Measurements from ENCODE around the gene GFOD2.
A peak's percentile ranks its signal among the peaks of the same experiment; 100 is the strongest.

The GFOD2 gene

DNA sequence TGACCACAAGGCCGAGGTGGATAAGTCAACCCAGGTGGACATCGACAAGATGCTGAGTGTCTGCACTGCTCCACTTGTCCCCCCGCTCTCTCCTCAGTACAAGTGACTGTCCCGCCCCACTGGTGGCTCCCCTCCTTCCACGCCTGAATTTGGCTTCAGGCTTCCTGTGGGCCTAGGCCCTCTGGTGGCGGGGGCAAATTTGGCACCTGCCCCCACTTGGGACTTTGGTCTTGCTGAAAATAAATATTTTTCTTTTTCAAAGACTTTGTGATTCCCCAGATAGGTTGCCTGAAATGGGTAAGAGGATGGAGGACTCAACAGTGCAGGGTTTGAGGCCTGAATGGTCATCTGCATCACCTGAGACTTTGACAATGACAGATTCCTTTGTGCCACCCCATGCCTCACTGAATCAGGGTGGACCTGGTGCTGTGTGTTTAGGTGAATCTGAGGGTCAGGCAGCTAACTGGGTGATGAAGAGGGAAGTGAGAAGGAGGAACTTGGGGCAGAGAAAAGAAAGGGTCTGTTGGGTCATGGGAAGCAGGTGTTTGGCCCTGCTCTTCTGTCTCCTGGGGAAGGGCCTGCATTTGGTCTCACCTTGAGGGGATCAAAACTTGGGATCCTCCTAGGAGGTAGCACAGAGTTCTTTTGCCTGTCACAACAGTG lies 50.5 kb downstream of the GFOD2 start:
- DNase-seq, result no peak

DNA sequence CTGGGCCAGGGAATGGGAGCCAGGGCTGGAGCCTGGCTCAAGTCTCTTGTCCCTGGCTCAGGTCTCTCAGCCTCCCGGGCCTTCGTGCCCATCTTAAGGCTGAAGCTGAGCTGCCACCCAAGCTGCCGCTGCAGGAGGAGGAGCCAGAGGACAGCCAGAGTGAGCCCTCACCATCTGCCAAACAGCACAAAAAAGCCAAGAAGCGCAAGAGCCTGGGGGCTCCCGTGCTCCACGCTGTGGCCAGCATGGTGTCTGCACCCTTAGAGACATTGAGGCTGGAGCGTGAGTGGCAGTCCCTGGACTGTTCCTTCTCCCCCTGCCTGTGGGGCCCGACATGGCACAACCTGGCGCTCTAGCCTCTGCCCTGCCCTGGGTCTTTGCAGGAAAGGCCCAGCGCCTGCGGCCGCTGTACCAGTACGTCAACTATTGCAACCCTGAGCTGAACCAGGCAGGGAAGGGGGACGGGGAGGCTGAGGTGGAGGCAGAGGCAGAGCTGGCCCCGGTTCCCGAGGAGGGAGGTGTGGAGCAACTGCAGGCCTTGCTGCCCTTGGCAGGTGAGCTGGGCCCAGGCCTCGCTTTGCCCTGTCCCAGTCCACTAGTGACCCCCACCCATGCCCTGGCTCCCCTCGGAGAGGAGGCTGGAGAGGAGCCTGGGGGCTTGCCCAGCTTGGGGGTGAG lies 51.2 kb downstream of the GFOD2 start:
- peak; percentile 63 for DNase-seq

DNA sequence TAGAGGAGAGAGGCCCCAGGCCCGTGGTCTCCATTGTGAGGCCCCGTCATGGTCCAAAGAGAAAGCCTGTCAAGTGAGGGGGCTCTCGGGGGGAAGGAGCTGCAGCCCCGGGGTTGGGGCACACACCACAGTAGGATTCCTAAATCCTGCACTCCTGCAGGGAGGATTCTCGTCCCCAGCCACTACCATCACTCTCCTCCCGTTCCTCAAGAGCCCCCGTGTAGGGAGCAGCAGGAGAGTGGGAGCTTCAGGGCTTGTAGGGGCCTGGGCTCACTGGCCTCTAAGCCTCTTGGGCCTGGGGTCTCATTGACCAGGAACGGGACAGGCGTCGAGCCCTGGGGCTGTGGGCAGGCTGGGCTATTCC lies 51.7 kb downstream of the GFOD2 start:
- DNase-seq, result no peak

DNA sequence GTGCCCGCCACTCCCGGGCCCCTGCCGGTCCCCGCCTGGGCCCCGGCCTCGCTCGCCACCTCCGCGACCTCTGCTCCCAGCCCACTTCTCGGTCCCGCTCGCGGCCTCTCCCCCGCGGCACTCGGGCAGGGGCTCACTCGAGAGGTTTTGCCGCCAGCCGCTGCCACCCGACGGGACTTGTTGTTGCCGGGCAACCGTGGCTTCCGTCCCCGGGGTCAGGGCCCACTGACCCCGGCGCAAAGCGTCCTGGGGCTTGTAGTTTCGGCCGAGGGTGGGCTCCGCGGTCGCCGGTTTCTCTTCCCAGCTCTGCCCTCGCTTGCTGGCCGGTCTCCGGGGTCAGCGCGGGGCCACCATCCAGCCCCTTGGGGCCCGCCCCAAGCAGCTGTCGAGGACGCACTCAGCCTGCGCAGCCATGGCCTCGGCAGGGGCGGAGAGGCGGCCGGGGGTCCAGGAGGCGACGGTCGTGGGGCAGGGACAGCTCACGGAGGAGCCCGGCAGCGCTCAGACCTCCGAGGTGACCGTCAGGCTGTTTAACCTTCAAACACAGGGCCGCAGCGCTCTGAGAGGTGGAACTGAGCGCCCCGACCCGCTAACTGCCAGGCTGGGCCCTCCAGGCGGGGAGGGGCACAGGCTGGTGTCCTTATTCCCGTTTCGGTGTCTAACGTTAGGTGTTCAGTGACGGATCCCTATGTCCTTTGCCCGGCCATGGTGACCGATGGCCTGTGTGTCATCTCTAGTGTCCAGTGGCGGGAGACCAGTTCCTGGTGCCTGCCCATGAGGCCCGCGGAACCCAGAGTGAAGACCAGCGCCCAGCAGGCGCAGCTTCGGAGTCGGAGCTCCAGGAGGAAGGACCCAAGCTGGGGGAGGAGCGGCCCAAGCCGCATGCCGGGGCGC lies 52.3 kb downstream of the GFOD2 start, which contains the start of the genes C16orf86 and ENKD1:
C16orf86 (plus strand) TSS at position 256 of the 894 bp plus-strand sequence; CDS start at position 413, 157 bp downstream.
ENKD1 (minus strand) TSS at position 192 of the 894 bp plus-strand sequence. CDS start 308 bp downstream, outside the sequence.
- peak; percentile 39 for DNase-seq

DNA sequence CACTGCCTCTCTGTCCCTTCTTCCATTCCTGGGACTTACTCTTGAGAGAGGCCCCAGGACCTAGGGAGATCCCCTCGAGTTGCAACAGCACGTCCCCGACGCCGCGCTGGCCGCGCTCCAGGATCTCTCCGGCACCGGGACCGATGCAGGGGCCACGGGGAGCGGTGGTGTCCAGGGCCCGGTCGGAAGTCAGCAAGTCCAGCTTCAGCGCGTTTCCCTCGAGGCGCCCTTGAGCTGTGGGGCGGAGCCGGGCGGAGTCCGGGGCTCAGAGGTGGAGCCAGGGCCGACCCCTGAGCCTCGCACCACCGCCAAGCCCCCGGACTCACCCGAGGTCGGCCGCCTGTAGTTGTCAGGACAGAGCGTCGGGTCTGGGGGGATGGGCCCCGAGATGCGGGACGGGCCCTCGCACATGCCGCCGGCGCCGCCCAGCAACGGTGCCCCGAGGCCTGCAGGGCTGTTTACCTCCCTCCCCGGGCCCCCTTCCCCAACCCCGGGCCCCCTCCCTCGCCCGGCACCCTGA lies 53.0 kb downstream of the GFOD2 start:
- DNase-seq, result no peak

DNA sequence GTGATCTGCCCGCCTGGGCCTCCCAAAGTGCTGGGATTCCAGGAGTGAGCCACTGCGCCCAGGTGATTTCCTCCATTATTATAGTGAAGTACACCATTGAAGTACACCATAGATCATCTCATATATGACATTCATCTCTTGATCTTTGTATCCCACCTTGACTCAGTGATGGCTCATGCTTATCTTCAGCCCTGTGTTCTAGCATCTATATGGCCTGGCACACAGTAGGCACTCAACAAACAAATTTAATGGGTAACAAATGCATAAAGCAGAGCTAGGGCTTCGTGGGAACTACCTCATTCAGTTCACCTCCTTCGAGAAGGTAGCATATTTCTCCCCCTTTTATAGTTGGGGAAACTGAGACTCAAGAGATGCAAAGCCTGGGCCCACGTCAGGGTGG lies 53.5 kb downstream of the GFOD2 start:
- DNase-seq, result no peak

DNA sequence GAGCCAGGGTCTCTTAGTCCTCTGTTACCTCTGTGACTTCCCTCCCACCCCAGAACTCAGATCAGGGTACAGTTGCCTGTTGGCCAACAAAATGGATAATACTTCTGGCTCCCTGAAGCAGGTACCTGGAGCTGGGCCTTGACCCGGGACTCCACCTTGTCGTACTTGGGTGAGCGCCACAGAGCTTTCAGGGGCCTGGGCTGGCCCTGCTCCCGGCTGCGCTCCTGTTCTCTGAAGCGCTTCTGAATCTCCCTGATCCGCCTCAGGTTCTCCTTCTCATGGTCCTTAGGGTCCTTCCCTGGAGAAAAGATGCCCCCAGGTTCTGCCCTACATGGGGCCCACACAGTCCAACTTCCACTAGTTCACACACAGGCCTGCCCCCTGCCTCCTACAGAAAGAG lies 54.2 kb downstream of the GFOD2 start:
- DNase-seq, result no peak

DNA sequence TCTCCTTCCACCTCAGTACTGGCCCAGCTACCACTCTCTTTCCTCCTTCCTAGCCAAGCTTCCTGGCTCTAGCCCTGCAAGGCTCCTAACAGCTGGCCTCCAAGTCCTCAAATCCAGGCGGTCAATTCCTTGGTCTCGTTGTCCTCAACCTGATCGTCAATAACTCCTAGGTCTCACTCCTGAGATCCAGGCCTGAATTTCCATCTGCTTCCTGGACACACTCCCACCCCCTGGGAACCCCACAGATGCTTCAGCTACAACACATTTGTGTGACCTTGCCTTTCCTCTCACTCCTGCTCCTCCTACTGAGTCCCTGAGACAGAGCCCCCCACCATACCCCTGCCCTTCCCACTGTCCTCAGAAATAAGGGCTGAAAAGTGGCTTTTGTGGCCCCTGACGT lies 54.9 kb downstream of the GFOD2 start:
- DNase-seq, result no peak

DNA sequence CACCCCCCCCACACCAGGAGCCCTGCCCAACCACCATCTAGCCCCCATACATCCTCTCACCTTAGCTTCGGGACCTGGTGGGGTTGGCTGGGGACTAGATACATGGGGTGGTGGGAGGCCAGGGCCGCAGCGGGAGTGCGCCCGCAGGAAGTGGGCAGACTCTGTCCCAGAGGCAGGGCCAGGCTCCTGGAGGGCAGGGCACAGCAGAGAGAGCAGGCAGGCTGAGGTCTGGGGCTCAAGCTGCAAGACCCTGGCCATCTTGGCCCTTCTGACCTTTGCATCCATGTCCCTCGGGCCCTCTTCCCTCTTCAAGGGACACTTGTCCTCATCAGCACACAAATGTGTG lies 55.3 kb downstream of the GFOD2 start:
- no peak for DNase-seq

DNA sequence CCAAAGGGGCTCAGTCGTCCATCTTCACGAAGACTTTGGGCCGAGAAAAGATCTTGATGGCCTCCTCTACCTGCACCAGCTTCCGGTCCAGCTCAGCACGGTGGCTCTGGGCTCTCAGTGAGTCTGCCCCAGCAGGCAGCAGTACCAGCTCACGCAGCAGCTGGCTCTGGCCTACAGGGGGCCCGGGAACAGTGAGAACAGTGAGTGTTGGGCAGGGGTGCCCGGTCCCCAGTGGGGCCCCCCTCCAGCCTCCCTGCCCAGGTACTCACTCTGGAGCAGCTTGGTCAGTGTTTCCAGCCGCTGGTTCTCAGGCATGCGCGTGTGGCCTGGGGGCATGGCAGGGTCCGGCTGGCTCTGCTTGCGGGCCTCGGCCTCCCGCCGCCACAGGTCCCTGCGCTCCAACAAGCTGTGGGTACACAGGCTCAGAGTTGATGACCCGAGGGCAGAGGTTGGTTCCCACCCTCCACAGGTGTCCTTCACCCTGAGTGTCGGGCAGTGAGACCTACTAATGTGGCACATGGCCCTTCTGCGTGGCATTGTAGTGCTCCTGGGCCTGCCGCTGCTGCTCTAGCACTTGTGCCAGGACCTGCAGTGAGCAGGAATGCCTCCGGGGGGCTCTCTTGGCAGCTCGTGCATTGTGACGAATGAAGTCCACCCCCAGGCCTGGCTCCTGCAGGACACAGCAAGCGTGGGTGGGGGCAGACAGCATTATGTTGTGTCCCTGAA lies 55.8 kb downstream of the GFOD2 start:
- no peak for DNase-seq

DNA sequence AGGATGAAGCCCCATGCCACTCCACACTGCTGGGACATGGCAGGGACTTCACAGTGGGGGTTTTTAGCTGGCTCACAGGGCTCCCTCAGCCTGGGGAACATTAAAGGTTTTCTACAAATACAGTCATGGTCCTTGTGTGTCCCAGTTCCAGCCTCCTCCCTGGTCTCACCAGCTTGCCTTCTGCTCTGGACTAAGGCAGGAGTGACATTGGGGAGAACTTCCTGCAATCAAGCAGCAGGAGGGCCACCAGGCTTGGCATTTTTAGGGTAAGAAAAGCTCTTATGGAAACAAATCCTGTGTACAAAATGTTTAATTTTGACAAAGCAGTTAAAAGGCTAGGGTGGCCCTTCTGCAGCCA lies 56.5 kb downstream of the GFOD2 start:
- no peak for DNase-seq

DNA sequence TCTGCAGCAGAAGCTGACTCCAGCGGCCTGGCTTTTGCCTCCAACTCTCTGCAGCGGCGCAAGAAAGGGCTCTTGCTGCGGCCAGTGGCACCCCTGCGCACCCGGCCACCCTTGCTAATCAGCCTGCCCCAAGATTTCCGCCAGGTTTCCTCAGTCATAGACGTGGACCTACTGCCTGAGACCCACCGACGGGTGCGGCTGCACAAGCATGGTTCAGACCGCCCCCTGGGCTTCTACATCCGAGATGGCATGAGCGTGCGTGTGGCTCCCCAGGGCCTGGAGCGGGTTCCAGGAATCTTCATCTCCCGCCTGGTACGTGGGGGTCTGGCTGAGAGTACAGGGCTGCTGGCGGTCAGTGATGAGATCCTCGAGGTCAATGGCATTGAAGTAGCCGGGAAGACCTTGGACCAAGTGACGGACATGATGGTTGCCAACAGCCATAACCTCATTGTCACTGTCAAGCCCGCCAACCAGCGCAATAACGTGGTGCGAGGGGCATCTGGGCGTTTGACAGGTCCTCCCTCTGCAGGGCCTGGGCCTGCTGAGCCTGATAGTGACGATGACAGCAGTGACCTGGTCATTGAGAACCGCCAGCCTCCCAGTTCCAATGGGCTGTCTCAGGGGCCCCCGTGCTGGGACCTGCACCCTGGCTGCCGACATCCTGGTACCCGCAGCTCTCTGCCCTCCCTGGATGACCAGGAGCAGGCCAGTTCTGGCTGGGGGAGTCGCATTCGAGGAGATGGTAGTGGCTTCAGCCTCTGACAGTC lies 57.0 kb downstream of the GFOD2 start:
- DNase-seq, result no peak

DNA sequence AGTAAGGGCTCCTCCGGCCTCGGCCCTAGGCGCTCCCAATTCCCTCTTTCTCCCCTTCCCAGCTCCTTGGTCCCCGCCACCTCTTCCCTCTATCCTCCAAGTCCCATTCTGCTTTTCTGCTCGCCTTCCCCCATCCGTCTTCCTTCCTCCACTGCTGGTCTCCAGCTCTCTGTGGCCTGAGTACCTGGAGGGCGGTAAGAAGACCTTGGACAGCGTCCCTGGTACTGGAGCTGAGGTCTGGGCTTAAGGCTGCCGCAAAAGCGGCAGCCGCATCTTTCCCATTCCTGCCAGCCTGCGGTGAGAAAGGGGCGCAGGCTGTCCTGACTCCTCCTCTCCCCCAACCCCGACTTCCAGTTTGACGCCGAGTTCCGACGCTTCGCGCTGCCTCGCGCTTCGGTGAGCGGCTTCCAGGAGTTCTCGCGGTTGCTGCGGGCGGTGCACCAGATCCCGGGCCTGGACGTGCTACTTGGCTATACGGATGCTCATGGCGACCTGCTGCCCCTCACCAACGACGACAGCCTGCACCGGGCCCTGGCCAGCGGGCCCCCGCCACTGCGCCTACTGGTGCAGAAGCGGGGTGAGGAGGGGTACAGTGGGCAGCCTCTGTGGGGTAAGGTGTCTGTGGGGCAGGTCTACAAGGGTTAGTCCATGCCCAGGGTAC lies 57.9 kb downstream of the GFOD2 start:
- no peak for DNase-seq

DNA sequence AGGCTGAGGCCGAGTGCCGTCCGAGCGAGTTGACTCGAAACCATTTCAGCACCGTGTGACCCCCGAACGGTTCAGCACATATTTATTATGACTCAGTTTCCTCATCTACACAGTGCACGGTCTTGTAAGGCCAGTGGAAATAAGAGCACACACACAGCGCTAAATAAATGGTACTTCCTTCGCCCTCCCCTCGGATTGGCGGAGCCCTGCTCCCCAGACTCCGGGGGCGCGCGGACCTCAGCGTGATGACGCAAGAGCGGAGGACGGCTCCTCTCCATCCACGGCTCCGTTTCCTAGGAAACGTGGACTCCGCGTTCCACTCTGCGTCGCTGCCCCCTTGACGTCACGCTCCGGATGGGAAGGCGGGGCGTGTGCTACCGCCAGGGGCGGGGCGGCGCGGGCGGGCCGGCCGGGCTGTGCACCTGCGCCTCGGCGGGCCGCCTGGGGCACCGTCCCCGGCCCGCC lies 58.5 kb downstream of the GFOD2 start, which contains the start of gene PARD6A:
PARD6A (plus strand) TSS at position 397 of the 465 bp plus-strand sequence. CDS start 79 bp downstream, outside the sequence.
- peak; percentile 86 for DNase-seq

DNA sequence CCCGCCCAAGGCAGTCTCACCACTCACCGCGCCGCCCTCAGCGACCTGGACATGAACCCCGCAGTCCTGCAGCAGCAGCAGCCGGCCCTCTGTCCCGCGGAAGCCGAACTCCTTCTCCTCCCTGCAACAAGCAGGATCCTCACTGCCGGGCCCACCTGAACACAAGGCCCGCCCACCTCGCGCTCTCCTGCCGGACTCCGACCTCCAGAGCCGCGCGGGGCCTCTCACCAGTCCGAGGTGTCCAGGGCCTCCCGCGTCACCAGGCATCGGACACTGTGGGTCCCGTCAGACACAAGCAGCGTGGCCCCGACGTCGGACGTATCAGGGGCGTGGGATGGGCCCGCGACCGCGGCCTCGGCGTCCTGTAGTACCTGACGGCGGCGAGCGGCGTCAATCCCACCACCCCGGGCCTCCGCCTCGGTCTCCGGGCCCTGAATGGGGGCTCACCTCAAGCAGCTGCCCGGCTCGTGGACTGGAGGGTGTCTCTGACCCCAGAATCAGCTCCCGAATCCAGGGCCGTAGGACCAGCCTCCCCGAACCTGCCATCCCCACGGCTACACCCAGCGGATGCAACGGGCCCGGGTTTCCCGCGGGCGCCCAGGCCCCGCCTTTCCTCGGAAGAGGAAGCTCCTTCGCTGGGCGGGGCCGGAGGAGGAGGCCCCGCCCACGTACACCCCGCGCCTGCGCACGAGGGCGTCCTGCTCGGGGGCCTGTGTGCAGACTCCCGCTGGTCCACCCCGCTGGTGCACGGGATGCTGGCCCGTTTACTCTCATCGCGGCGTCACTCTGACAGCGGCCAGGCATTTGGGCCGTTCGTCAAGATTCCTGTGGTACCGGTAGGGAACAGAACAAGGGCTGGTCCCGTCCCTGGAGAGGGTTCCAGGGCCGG lies 59.2 kb downstream of the GFOD2 start, which contains the start of gene ACD:
ACD (minus strand) TSS at position 586 of the 889 bp plus-strand sequence; CDS start at position 546, 40 bp downstream.
- DNase-seq, result peak; percentile 74

DNA sequence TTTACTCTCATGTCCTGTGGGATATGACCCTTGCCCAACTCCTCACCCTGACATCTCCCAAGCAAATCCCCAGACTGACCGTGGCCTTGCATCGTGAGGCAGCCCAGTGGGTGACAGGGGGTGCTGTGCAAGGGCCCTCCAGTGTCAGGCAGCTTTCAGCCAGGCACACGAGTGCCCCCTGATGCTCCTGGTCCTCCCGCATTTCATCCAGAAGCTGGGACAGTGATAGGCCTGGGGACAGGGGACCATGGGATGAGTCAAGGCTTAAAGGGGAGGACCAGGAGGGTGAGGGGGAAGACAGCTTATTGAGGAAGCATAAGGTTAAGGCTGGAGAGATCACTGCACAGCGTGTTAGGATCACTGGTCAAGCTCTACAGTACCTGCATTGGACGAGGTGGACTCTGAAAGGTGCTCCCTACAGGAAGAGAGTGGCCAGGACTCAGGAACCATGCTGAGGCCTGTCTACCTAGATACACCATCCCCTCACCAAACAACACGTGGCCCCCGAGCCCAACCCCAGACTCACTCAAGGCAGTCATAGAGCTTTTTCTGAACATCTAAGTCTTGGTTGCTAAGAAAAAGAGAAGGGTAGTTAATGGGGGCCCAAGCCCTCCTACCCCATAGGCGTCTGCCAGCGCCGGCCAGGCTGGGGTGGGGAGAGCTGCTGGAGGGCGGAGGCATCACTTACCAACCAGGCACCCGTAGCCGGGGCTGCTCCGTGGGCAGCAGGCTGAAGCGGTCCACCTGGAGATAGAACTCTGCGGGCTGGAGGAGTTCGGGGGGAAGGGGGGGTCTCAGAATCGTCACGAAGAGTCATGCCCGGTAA lies 60.1 kb downstream of the GFOD2 start:
- no peak for DNase-seq

DNA sequence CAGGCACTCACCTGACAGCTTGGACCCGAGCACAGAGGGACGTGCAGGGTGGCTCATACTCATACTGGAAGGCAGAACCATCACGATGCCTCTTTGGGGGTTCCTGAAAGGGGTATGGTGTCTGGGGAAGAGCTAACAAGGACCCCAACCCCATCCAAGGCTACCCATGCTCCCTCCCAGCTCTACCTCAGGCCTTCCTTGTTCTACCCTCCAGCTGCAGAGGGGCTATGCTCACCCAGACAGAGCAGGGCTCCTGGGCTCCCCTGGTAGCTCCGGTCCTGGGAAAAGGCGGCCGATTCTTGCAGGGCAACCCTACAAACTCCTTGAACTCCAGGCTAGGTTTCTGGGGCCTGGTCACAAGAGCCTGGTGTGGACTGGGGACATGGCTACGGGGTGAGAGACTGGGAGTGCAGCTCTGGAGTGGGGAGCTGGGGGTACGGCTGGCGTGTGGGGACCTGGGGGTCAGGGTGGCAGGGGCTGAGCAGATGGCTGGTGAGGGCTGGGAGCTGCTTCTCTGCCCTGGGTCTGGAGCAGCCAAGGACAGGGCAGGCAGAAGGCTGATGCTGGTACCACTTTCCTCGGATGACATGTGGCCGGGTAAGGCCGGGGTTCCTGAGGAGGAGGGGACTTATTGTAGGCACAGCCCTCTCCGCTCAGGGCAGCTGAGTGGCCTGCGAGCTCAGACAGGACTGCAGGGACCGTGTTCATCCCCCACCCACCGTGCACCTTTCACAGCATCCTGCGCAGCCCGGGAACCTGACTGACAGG lies 61.2 kb downstream of the GFOD2 start:
- DNase-seq, result no peak

DNA sequence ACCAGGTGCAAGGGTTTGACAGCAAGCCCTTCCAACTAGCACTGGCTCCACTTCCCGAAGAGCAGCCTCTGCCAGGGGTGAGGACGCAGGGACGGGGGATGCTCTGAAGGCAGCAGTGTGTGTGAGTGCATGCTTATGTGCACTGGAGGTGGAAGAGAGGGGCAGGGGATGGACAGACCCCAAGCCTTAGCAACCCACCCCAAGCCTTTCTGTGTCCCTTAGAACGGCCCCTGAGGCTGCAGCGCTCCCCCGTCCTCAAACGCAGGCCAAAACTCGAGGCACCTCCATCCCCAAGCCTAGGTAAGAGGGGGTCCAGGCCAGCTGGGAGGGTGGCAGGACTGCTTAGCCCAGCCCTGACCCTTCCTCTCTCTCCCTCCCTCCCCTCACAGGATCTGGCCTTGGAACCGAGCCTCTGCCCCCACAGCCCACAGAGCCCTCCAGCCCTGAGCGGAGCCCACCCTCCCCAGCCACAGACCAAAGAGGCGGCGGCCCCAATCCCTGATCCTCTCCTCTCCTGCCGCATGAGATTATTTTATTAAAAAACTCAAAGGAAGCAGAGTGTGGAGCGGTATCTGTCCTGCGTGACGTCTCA lies 62.0 kb downstream of the GFOD2 start:
- no peak for DNase-seq

All from T1000 (cell line).